Measurements from ENCODE around the gene AKAP1.

DNA sequence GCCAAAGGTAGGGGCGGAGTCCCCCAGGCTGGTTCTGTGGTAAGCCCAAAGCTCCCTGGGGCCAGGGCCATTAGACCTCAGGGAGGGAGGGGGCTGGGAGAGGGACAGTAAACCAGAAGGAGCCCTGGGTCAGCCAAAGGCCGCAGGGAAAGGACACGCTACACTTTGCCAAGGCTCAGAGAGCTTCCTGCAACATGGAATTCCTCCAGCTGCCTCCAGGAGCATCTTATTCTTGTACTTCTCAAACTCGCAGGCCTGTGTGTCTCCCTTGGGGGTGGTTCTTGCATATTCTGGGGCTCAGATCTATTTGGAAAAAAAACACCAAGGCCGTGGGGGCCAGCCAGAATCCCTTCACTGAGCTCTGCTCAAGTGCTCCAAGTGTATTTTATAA lies 25.1 kb downstream of the AKAP1 start:
- TF ChIP-seq, protein P1, sequence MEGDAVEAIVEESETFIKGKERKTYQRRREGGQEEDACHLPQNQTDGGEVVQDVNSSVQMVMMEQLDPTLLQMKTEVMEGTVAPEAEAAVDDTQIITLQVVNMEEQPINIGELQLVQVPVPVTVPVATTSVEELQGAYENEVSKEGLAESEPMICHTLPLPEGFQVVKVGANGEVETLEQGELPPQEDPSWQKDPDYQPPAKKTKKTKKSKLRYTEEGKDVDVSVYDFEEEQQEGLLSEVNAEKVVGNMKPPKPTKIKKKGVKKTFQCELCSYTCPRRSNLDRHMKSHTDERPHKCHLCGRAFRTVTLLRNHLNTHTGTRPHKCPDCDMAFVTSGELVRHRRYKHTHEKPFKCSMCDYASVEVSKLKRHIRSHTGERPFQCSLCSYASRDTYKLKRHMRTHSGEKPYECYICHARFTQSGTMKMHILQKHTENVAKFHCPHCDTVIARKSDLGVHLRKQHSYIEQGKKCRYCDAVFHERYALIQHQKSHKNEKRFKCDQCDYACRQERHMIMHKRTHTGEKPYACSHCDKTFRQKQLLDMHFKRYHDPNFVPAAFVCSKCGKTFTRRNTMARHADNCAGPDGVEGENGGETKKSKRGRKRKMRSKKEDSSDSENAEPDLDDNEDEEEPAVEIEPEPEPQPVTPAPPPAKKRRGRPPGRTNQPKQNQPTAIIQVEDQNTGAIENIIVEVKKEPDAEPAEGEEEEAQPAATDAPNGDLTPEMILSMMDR (IDR thresholded peaks at IDR 0.05; ENCODE audit: low read depth, low read length): no peak
- TF ChIP-seq POLR2A (IDR thresholded peaks at IDR 0.05; ENCODE audit: extremely low read depth, insufficient read length) (no peak), MYC (IDR thresholded peaks at IDR 0.05; ENCODE audit: low read depth, low read length) (no peak)
- TF ChIP-seq, protein P2, sequence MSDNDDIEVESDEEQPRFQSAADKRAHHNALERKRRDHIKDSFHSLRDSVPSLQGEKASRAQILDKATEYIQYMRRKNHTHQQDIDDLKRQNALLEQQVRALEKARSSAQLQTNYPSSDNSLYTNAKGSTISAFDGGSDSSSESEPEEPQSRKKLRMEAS (IDR thresholded peaks at IDR 0.05; ENCODE audit: low read depth, low read length): no peak

Data from NB4 (cell line).